ENCODE data around the gene PTGES3. TPM values are rescaled to one million over a fixed set of nuclear protein-coding genes. Genes with fewer than 3 reads are reported as not detected.

The PTGES3 gene
- total RNA-seq, 4 donors from 2014 or later: 57.2 to 81.4 (median 69.3) TPM

GRCh38 chr12:56716458-56716857 is 28.4 kb upstream of the PTGES3 start:
- Histone ChIP-seq H3K27me3 (no peaks in the 10 kb centered on the region), H3K36me3 (peaks cover 4 to 74% of the 10 kb centered on the region in 2 donors), H3K27ac (peak overlapping the region; percentile 80 to 97 (median 95)), H3K4me3 (no peak overlapping the region), H3K4me1 (peaks cover 81 to 86% of the 10 kb centered on the region in 2 donors), H3K9me3 (no peaks in the 10 kb centered on the region)
- no peak for ATAC-seq
- TF ChIP-seq CTCF (IDR thresholded peaks at IDR 0.05 in 4 of 5, conservative IDR thresholded peaks at IDR 0.05 in 1 of 5): no peak
- no peak for TF ChIP-seq POLR2A (IDR thresholded peaks at IDR 0.05)
- no peak for DNase-seq
- in situ Hi-C loops (cut with MboI; ENCODE audit: low sequenced_read_pairs in 4 of 4) (no loop called here), intact Hi-C loops (cut with DNase I; ENCODE audit: low total_unique reads) (no loop called here)

- no peak for DNase-seq
- Histone ChIP-seq H3K9me3 (no peaks in the 10 kb centered on the region), H3K27me3 (no peaks in the 10 kb centered on the region), H3K27ac (peak overlapping the region; percentile 80 to 97 (median 95)), H3K4me3 (no peak overlapping the region), H3K4me1 (peaks cover 76 to 86% of the 10 kb centered on the region in 2 donors), H3K36me3 (peaks cover 4 to 71% of the 10 kb centered on the region in 2 donors)
- intact Hi-C loops (cut with DNase I; ENCODE audit: low total_unique reads): no loop called here
- TF ChIP-seq POLR2A (IDR thresholded peaks at IDR 0.05) (no peak), CTCF (IDR thresholded peaks at IDR 0.05 in 4 of 5, conservative IDR thresholded peaks at IDR 0.05 in 1 of 5) (no peak)
- ATAC-seq: no peak
- in situ Hi-C loops (cut with MboI; ENCODE audit: low sequenced_read_pairs in 4 of 4): no loop called here
Observed at GRCh38 chr12:56715798-56716197, 27.7 kb upstream of the PTGES3 start.

GRCh38 chr12:56714431-56714929 is 26.4 kb upstream of the PTGES3 start:
- no peaks in the 10 kb centered on the region for H3K9me3 ChIP-seq
- no peaks in the 10 kb centered on the region for H3K27me3 ChIP-seq
- in situ Hi-C loops (cut with MboI; ENCODE audit: low sequenced_read_pairs in 4 of 4): no loop called here
- no peak overlapping the region for H3K4me3 ChIP-seq
- DNase-seq: no peak
- ATAC-seq: no peak
- intact Hi-C loops (cut with DNase I; ENCODE audit: low total_unique reads): no loop called here
- peak overlapping the region; percentile 80 to 97 (median 95) for H3K27ac ChIP-seq
- peaks cover 4 to 59% of the 10 kb centered on the region in 2 donors for H3K36me3 ChIP-seq
- TF ChIP-seq CTCF (IDR thresholded peaks at IDR 0.05 in 4 of 5, conservative IDR thresholded peaks at IDR 0.05 in 1 of 5): no peak
- H3K4me1 ChIP-seq: peaks cover 63 to 72% of the 10 kb centered on the region in 2 donors

- H3K36me3 ChIP-seq: peaks cover 4 to 48% of the 10 kb centered on the region in 2 donors
- in situ Hi-C loops (cut with MboI; ENCODE audit: low sequenced_read_pairs in 4 of 4) (no loop called here), intact Hi-C loops (cut with DNase I; ENCODE audit: low total_unique reads) (loop anchor here (1.0 kb wide), 1 partner anchor 8 kb away; no protein-coding TSS in a partner anchor)
- peak in 1 of 2 donors; percentile 37 for DNase-seq
- peak overlapping the region; percentile 80 to 97 (median 95) for H3K27ac ChIP-seq
- peaks cover 52 to 61% of the 10 kb centered on the region in 2 donors for H3K4me1 ChIP-seq
- H3K4me3 ChIP-seq: no peak overlapping the region
- no peaks in the 10 kb centered on the region for H3K9me3 ChIP-seq
- ATAC-seq: peak; percentile 69 to 79
- no peaks in the 10 kb centered on the region for H3K27me3 ChIP-seq
- TF ChIP-seq CTCF (IDR thresholded peaks at IDR 0.05 in 4 of 5, conservative IDR thresholded peaks at IDR 0.05 in 1 of 5) (no peak), POLR2A (IDR thresholded peaks at IDR 0.05) (no peak)
Observed at GRCh38 chr12:56713345-56713744, 25.3 kb upstream of the PTGES3 start.
